HCT116 (cell line): Measurements from ENCODE around the gene CDK14.

ENCODE experiments used
- CBX3 ChIP-seq: IDR thresholded peaks from 2 replicates; pipeline ENCODE4 v1.6.1; 2012; ENCODE audit warnings: low read depth
- EGR1 ChIP-seq: IDR thresholded peaks from 2 replicates; pipeline ENCODE4 v1.6.1; 2012; ENCODE audit warnings: low read depth
- EZH2 ChIP-seq: fragments of 200-600 bp; sonication (generic); IDR thresholded peaks from 2 replicates; pipeline ENCODE4 v1.6.1; 2017; ENCODE audit warnings: antibody characterized with exemption, mixed run types
- EZH2phosphoT487 ChIP-seq: fragments of 200-600 bp; IDR thresholded peaks from 2 replicates; pipeline ENCODE4 v1.6.1; 2018; ENCODE audit warnings: antibody characterized with exemption, borderline replicate concordance
- FOSL1 ChIP-seq: IDR thresholded peaks from 2 replicates; pipeline ENCODE4 v1.6.1; 2012; ENCODE audit warnings: low read depth
- JUND ChIP-seq: IDR thresholded peaks from 2 replicates; pipeline ENCODE4 v1.6.1; 2012
- MAX ChIP-seq: IDR thresholded peaks from 2 replicates; pipeline ENCODE4 v1.6.1; 2012
- POLR2A ChIP-seq: IDR thresholded peaks from 2 replicates; pipeline ENCODE4 v1.7.0; 2011; ENCODE audit warnings: borderline replicate concordance; ENCODE audit not compliant: insufficient read depth, insufficient read length; ENCODE audit errors: extremely low read depth
- POLR2AphosphoS5 ChIP-seq: IDR thresholded peaks from 2 replicates; pipeline ENCODE4 v1.6.1; 2011; ENCODE audit warnings: mild to moderate bottlenecking, low read depth, low read length, moderate library complexity
- TCF7L2 ChIP-seq: IDR thresholded peaks from 2 replicates; pipeline ENCODE4 v1.7.0; 2011; ENCODE audit warnings: borderline replicate concordance, inconsistent platforms; ENCODE audit not compliant: insufficient read depth, insufficient read length; ENCODE audit errors: extremely low read depth
- YY1 ChIP-seq: IDR thresholded peaks from 2 replicates; pipeline ENCODE4 v1.6.1; 2011; ENCODE audit warnings: low read length, low read depth, moderate library complexity, mild to moderate bottlenecking; ENCODE audit not compliant: insufficient replicate concordance; ENCODE audit errors: extremely low read depth
- ZNF274 ChIP-seq: fragments of 200-500 bp; sonication (Bioruptor generic); IDR thresholded peaks from 2 replicates; pipeline ENCODE4 v1.6.1; 2014; ENCODE audit warnings: mild to moderate bottlenecking, low read depth, low read length, inconsistent platforms
- TF ChIP-seq, protein P1 (sequence below), 3 experiments: fragments of 200-600 bp in 1 of 3; sonication (generic) in 1 of 3; IDR thresholded peaks in 2 of 3; conservative IDR thresholded peaks in 1 of 3; 2 replicates each; pipeline ENCODE4 v1.5.1; 2012 to 2017; ENCODE audit warnings: low read depth in 2 of 3, low read length in 2 of 3, antibody characterized with exemption in 1 of 3, borderline replicate concordance in 1 of 3, control low read depth in 1 of 3, mild to moderate bottlenecking in 1 of 3, mixed read lengths in 1 of 3, mixed run types in 1 of 3, moderate library complexity in 1 of 3; ENCODE audit not compliant: insufficient read depth in 1 of 3

DNA sequence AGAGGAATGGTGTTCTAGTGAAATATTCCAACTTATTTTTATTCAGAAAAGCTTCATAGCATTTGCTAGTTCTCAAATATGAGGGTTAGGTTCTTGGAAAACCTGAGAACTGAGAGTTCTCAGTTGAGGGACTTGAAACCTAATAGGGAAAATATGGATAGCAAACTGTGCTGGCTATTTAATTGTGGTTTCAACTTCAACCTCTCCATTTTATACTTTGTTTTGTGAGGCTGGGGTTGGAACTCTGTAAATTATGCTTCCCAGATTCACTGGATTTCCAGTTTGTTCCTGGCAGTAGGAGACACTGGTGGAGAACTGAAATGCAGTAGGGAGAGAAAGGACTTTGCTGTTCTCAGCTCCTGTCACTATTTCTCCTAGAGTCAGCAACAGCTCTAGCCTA lies 52.7 kb downstream of the CDK14 start:
- TF ChIP-seq, protein P1, sequence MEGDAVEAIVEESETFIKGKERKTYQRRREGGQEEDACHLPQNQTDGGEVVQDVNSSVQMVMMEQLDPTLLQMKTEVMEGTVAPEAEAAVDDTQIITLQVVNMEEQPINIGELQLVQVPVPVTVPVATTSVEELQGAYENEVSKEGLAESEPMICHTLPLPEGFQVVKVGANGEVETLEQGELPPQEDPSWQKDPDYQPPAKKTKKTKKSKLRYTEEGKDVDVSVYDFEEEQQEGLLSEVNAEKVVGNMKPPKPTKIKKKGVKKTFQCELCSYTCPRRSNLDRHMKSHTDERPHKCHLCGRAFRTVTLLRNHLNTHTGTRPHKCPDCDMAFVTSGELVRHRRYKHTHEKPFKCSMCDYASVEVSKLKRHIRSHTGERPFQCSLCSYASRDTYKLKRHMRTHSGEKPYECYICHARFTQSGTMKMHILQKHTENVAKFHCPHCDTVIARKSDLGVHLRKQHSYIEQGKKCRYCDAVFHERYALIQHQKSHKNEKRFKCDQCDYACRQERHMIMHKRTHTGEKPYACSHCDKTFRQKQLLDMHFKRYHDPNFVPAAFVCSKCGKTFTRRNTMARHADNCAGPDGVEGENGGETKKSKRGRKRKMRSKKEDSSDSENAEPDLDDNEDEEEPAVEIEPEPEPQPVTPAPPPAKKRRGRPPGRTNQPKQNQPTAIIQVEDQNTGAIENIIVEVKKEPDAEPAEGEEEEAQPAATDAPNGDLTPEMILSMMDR (IDR thresholded peaks at IDR 0.05 in 2 of 3, conservative IDR thresholded peaks at IDR 0.05 in 1 of 3; ENCODE audit: borderline replicate concordance in 1 of 3, insufficient read depth in 1 of 3, low read depth in 2 of 3, low read length in 2 of 3): no peak
- TF ChIP-seq EZH2phosphoT487: no peak
- no peak for TF ChIP-seq CBX3
- no peak for TF ChIP-seq POLR2AphosphoS5
- no peak for TF ChIP-seq JUND
- TF ChIP-seq EZH2: no peak
- no peak for TF ChIP-seq TCF7L2
- TF ChIP-seq FOSL1: no peak
- TF ChIP-seq ZNF274: no peak
- TF ChIP-seq EGR1: no peak
- no peak for TF ChIP-seq YY1
- no peak for TF ChIP-seq POLR2A
- no peak for TF ChIP-seq MAX
